Loucy (cell line): Measurements from ENCODE around the gene MGRN1.

ENCODE experiments used
- H2AFZ ChIP-seq: fragments of 200-600 bp; sonication (generic); 2 replicates; pipeline ENCODE4 v1.6.0; 2016; ENCODE audit warnings: antibody characterized with exemption, mild to moderate bottlenecking, low read length, moderate library complexity
- H3F3A ChIP-seq: fragments of 200-600 bp; 2 replicates; pipeline ENCODE4 v1.6.0; 2016; ENCODE audit warnings: antibody characterized with exemption, low read depth, mild to moderate bottlenecking
- H3K27me3 ChIP-seq: fragments of 200-600 bp; sonication (generic); 2 replicates; pipeline ENCODE4 v1.6.1; 2014; ENCODE audit warnings: low read length, mild to moderate bottlenecking; ENCODE audit not compliant: insufficient read depth, poor library complexity, severe bottlenecking
- H3K36me3 ChIP-seq: fragments of 200-600 bp; sonication (generic); 2 replicates; pipeline ENCODE4 v1.6.1; 2016; ENCODE audit warnings: low read length; ENCODE audit not compliant: insufficient read depth
- H3K4me1 ChIP-seq: fragments of 200-600 bp; sonication (generic); 2 replicates; pipeline ENCODE4 v1.5.1; 2014; ENCODE audit warnings: low read length, mild to moderate bottlenecking; ENCODE audit not compliant: insufficient read depth, poor library complexity, severe bottlenecking
- H3K4me2 ChIP-seq: fragments of 200-600 bp; sonication (generic); 2 replicates; pipeline ENCODE4 v1.6.0; 2014; ENCODE audit warnings: antibody characterized with exemption, low read length, low read depth, mild to moderate bottlenecking; ENCODE audit not compliant: poor library complexity, severe bottlenecking
- H3K4me3 ChIP-seq: fragments of 200-600 bp; sonication (generic); 2 replicates; pipeline ENCODE4 v1.5.1; 2014; ENCODE audit warnings: low read length, mild to moderate bottlenecking, mixed read lengths; ENCODE audit not compliant: poor library complexity, severe bottlenecking
- H3K79me2 ChIP-seq: fragments of 200-600 bp; sonication (generic); 2 replicates; pipeline ENCODE4 v1.6.1; 2014; ENCODE audit warnings: low read length; ENCODE audit not compliant: insufficient read depth
- H3K9ac ChIP-seq: fragments of 200-600 bp; sonication (generic); 2 replicates; pipeline ENCODE4 v1.6.0; 2014; ENCODE audit warnings: mild to moderate bottlenecking, low read depth, low read length, moderate library complexity; ENCODE audit not compliant: poor library complexity, severe bottlenecking
- H3K9me2 ChIP-seq: fragments of 200-600 bp; sonication (generic); replicated peaks from 2 replicates; pipeline ENCODE4 v1.6.1; 2016; ENCODE audit warnings: low read depth, low read length, mixed read lengths
- H3K9me3 ChIP-seq: fragments of 200-600 bp; sonication (generic); 2 replicates; pipeline ENCODE4 v1.6.1; 2014; ENCODE audit warnings: mild to moderate bottlenecking, antibody characterized with exemption, low read length, low read depth; ENCODE audit not compliant: insufficient read depth
- H4K20me1 ChIP-seq: fragments of 200-600 bp; sonication (generic); 2 replicates; pipeline ENCODE4 v1.6.0; 2014; ENCODE audit warnings: antibody characterized with exemption, low read length, mild to moderate bottlenecking; ENCODE audit not compliant: insufficient read depth, poor library complexity, severe bottlenecking
- CTCF ChIP-seq: fragments of 200-600 bp; sonication (generic); conservative IDR thresholded peaks from 2 replicates; pipeline ENCODE4 v1.5.1; 2014; ENCODE audit warnings: mild to moderate bottlenecking, antibody characterized with exemption, low read length
- EZH2phosphoT487 ChIP-seq: fragments of 200-600 bp; IDR thresholded peaks from 2 replicates; pipeline ENCODE4 v1.6.1; 2018; ENCODE audit warnings: antibody characterized with exemption, mild to moderate bottlenecking, moderate library complexity, borderline replicate concordance

The MGRN1 gene

GRCh38 chr16:4696905-4697847 is 72.5 kb downstream of the MGRN1 start:
- no peaks in the 10 kb centered on the region for H3K9me3 ChIP-seq
- H3K9me2 ChIP-seq = no peaks in the 10 kb centered on the region
- no peaks in the 10 kb centered on the region for H3K36me3 ChIP-seq
- H3K4me2 ChIP-seq = no peak overlapping the region
- no peak for TF ChIP-seq CTCF
- no peak for TF ChIP-seq EZH2phosphoT487
- no peaks in the 10 kb centered on the region for H4K20me1 ChIP-seq
- H3K9ac ChIP-seq = no peak overlapping the region
- H3K27me3 ChIP-seq = no peaks in the 10 kb centered on the region
- H3F3A ChIP-seq = no peaks in the 10 kb centered on the region
- H3K79me2 ChIP-seq = peaks cover 5% of the 10 kb centered on the region; the same call in 1 of the 2 replicates
- no peak overlapping the region for H2AFZ ChIP-seq
- no peak overlapping the region for H3K4me3 ChIP-seq
- H3K4me1 ChIP-seq = no peaks in the 10 kb centered on the region

GRCh38 chr16:4697848-4698291 is 73.2 kb downstream of the MGRN1 start:
- Histone ChIP-seq H3K27me3 (no peaks in the 10 kb centered on the region), H3K4me3 (no peak overlapping the region), H3K4me2 (no peak overlapping the region), H3K9me2 (no peaks in the 10 kb centered on the region), H3K9me3 (no peaks in the 10 kb centered on the region), H3K9ac (no peak overlapping the region), H3K36me3 (no peaks in the 10 kb centered on the region), H3K4me1 (no peaks in the 10 kb centered on the region), H3K79me2 (peaks cover 5% of the 10 kb centered on the region; the same call in 1 of the 2 replicates), H4K20me1 (no peaks in the 10 kb centered on the region), H3F3A (no peaks in the 10 kb centered on the region), H2AFZ (no peak overlapping the region)
- TF ChIP-seq CTCF (no peak), EZH2phosphoT487 (no peak)

- H2AFZ ChIP-seq = no peak overlapping the region
- H4K20me1 ChIP-seq = no peaks in the 10 kb centered on the region
- H3K79me2 ChIP-seq = peaks cover 5% of the 10 kb centered on the region; the same call in 1 of the 2 replicates
- no peak overlapping the region for H3K9ac ChIP-seq
- no peak overlapping the region for H3K4me2 ChIP-seq
- no peaks in the 10 kb centered on the region for H3K9me3 ChIP-seq
- H3K9me2 ChIP-seq = no peaks in the 10 kb centered on the region
- H3K4me3 ChIP-seq = no peak overlapping the region
- TF ChIP-seq EZH2phosphoT487 (no peak), CTCF (no peak)
- H3F3A ChIP-seq = no peaks in the 10 kb centered on the region
- no peaks in the 10 kb centered on the region for H3K27me3 ChIP-seq
- H3K4me1 ChIP-seq = no peaks in the 10 kb centered on the region
- H3K36me3 ChIP-seq = no peaks in the 10 kb centered on the region
Measured at GRCh38 chr16:4698321-4699045, 73.9 kb downstream of the MGRN1 start.
